ENCODE results near the gene STEAP1B. TPM values are rescaled to one million over a fixed set of nuclear protein-coding genes. Genes with fewer than 3 reads are reported as not detected.
"Not testable (repeated sequence)": the region's sequence is repeated elsewhere in the genome, so short reads cannot be mapped to it uniquely, and the experiment has no call there.

STEAP1B gene
- total RNA-seq = under 1 TPM; 0.17 to 0.19 TPM

DNA sequence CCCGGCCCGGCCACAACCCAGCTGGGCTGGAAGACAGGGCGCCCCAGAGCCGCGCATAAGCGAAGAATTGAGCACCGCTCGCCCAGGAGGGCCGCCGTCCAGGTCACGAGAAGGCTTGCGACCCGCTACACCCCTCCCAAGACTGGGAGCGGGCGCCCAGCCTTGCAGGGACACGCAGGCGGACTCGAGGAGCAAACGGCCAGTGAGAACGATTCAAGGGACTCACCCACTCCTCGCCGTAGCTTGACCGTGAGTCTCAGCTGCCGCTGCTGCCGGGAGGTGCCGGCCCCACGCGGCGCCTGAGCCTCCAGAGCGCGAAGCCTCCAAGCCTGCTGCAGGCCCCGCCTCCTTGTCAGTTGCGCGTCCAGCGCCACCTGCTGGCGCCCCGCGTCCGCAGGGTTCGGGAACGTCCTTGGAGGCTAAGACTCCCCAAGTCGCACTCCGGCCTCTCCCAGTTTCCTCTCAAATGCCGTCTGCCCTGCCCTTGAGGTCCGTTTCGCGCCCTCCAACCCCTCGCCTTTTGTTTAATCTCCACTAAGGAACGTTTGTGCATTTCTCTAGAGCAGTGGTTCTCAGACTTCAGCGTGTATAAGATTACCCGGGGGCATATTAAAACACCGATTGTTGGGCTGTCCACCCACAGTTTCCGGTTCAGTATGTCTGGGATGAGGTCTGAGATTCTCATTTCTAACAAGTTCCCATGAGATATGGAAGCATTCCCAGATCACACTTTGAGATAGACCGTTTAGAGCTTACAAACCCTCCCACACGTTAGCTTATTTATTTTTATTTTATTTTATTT, at the start of gene STEAP1B:
STEAP1B (minus strand) TSS at position 301 of the 802 bp plus-strand sequence. CDS start 5,333 bp downstream, outside the sequence.
- POLR2A ChIA-PET; H3K36me3 Mint-ChIP-seq (ENCODE audit: low read depth); H3K4me3 Mint-ChIP-seq; H3K27ac Mint-ChIP-seq; CTCF ChIA-PET; H3K4me1 Mint-ChIP-seq; H3K9me3 Mint-ChIP-seq: not testable (repeated sequence)
- peaks cover 30% of the 10 kb centered on the region for H3K27me3 Mint-ChIP-seq
- peak; percentile 87 for DNase-seq

DNA sequence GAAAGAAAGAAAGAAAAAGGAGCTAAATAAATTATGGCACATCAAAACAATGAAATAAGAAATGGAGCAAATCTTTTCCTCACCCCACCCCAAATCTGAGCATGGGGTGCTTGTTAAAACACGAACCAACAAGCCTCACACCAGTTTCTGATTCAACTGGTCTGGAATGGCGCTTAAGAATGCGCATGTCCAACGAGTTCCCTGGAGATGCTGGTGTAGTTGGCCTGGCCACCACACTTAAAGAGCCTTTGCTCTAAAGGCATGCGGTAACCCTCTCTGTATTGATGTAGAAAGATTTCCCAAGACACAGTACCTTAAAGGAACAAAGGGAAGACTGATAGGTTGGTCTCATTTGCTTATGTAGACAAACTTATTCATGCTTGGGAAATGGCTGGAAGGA, 49.1 kb upstream of the STEAP1B start:
- Mint-ChIP-seq H3K27ac (no peak overlapping the region), H3K9me3 (no peaks in the 10 kb centered on the region), H3K4me3 (no peak overlapping the region), H3K27me3 (peaks cover 78% of the 10 kb centered on the region), H3K36me3 (ENCODE audit: low read depth) (no peaks in the 10 kb centered on the region), H3K4me1 (peaks cover 12% of the 10 kb centered on the region)
- CTCF ChIA-PET = interaction anchor here (0.7 kb wide), 1 partner anchor 193 kb away, joined by 3 read pairs; no protein-coding TSS in a partner anchor
- DNase-seq = no peak
- POLR2A ChIA-PET = no interaction called here

DNA sequence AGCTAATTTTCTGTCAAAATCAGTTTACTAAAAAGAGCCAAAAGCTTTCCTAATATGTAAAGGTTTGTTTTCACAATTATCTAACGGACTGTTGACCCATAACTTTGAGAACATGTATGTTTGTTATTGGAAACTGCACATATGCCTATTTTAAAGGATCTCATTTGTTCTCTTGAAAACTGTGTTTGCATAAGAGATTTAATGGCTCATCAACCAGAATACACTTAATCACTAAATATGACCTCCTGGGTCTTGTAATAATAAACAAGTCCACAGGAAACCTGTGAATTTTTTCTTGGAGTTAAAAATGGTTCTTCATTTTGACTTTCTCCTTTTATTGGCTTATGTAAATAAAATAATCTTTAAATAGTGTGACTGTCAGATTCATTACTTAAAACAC, 48.3 kb upstream of the STEAP1B start:
- H3K27me3 Mint-ChIP-seq = peaks cover 73% of the 10 kb centered on the region
- DNase-seq = no peak
- H3K27ac Mint-ChIP-seq = no peak overlapping the region
- ChIA-PET CTCF (no interaction called here), POLR2A (no interaction called here)
- H3K9me3 Mint-ChIP-seq = no peaks in the 10 kb centered on the region
- H3K36me3 Mint-ChIP-seq (ENCODE audit: low read depth) = no peaks in the 10 kb centered on the region
- H3K4me1 Mint-ChIP-seq = peaks cover 12% of the 10 kb centered on the region
- no peak overlapping the region for H3K4me3 Mint-ChIP-seq

DNA sequence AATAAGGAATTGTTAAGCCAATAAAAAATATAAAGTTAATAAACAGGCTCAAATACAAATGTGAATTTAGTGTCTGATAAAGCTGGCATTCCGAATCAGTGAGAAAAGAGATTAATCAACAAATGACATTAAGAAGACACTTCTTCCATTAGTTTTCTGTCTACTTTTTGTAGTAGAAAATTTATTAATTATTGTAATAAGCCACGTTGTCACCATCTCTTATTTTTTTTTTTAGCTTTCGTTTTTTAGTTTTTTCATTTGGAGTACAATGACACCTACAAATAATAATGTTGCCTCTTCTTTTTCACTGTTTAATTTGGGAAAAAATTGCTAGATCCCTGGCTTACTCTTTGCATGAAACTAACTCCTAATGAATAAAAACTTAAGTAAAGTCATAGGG, 46.8 kb upstream of the STEAP1B start:
- ChIA-PET CTCF (no interaction called here), POLR2A (no interaction called here)
- DNase-seq = no peak
- peaks cover 12% of the 10 kb centered on the region for H3K4me1 Mint-ChIP-seq
- no peak overlapping the region for H3K4me3 Mint-ChIP-seq
- peaks cover 64% of the 10 kb centered on the region for H3K27me3 Mint-ChIP-seq
- H3K36me3 Mint-ChIP-seq (ENCODE audit: low read depth) = no peaks in the 10 kb centered on the region
- H3K9me3 Mint-ChIP-seq = no peaks in the 10 kb centered on the region
- no peak overlapping the region for H3K27ac Mint-ChIP-seq

GRCh38 chr7:22545529-22545928, 45.5 kb upstream of the STEAP1B start:
- Mint-ChIP-seq H3K27me3 (peaks cover 53% of the 10 kb centered on the region), H3K36me3 (ENCODE audit: low read depth) (no peaks in the 10 kb centered on the region), H3K9me3 (no peaks in the 10 kb centered on the region), H3K4me1 (peaks cover 10% of the 10 kb centered on the region), H3K27ac (no peak overlapping the region), H3K4me3 (no peak overlapping the region)
- DNase-seq = no peak
- CTCF ChIA-PET = no interaction called here
- POLR2A ChIA-PET = no interaction called here

- no peaks in the 10 kb centered on the region for H3K9me3 Mint-ChIP-seq
These were observed 44.3 kb upstream of the STEAP1B start for GRCh38 chr7:22544245-22544644.

DNA sequence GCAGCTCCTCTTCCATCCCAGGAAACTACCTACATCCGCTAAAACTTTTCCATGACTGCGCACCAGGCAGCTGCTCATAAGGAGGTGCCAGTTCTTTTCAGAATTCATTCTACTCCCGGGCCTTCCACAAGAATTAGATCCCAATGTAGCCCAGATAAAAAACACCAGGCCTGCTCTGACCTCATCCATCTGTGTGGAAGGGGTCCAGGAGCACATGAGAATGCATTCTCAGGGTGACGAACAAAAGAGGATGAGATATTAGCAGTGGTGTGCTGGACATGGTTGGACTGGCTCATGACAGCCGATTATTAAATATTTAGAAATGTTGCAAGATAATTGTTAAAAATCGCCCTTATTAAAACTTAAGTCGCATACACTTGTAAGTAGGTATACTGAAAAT, 43.2 kb upstream of the STEAP1B start:
- POLR2A ChIA-PET = no interaction called here
- peaks cover 37% of the 10 kb centered on the region for H3K27me3 Mint-ChIP-seq
- no peak overlapping the region for H3K4me3 Mint-ChIP-seq
- no peak overlapping the region for H3K27ac Mint-ChIP-seq
- DNase-seq = no peak
- peaks cover 2% of the 10 kb centered on the region for H3K4me1 Mint-ChIP-seq
- CTCF ChIA-PET = no interaction called here
- no peaks in the 10 kb centered on the region for H3K36me3 Mint-ChIP-seq (ENCODE audit: low read depth)
- H3K9me3 Mint-ChIP-seq = no peaks in the 10 kb centered on the region

More at GRCh38 chr7:22544245-22544644, 44.3 kb upstream of the STEAP1B start:
- Mint-ChIP-seq H3K27ac (no peak overlapping the region), H3K4me1 (peaks cover 3% of the 10 kb centered on the region), H3K36me3 (ENCODE audit: low read depth) (no peaks in the 10 kb centered on the region), H3K27me3 (peaks cover 41% of the 10 kb centered on the region), H3K4me3 (no peak overlapping the region)
- DNase-seq = no peak
- CTCF ChIA-PET = no interaction called here
- POLR2A ChIA-PET = no interaction called here

GRCh38 chr7:22542669-22543068, 42.7 kb upstream of the STEAP1B start:
- Mint-ChIP-seq H3K27ac (no peak overlapping the region), H3K4me3 (no peak overlapping the region), H3K36me3 (ENCODE audit: low read depth) (no peaks in the 10 kb centered on the region), H3K9me3 (no peaks in the 10 kb centered on the region), H3K27me3 (peaks cover 32% of the 10 kb centered on the region), H3K4me1 (peaks cover 2% of the 10 kb centered on the region)
- no peak for DNase-seq
- POLR2A ChIA-PET = no interaction called here
- CTCF ChIA-PET = interaction anchor here (0.6 kb wide), 1 partner anchor 812 kb away, joined by 3 read pairs; no protein-coding TSS in a partner anchor

- ChIA-PET CTCF (interaction anchor here (0.6 kb wide), 1 partner anchor 812 kb away, joined by 3 read pairs; no protein-coding TSS in a partner anchor), POLR2A (no interaction called here)
- no peaks in the 10 kb centered on the region for H3K36me3 Mint-ChIP-seq (ENCODE audit: low read depth)
- no peak for DNase-seq
- peaks cover 29% of the 10 kb centered on the region for H3K27me3 Mint-ChIP-seq
- H3K9me3 Mint-ChIP-seq = no peaks in the 10 kb centered on the region
- H3K27ac Mint-ChIP-seq = no peak overlapping the region
- no peak overlapping the region for H3K4me3 Mint-ChIP-seq
- peaks cover 2% of the 10 kb centered on the region for H3K4me1 Mint-ChIP-seq
These were observed 42.3 kb upstream of the STEAP1B start for GRCh38 chr7:22542254-22542653.

DNA sequence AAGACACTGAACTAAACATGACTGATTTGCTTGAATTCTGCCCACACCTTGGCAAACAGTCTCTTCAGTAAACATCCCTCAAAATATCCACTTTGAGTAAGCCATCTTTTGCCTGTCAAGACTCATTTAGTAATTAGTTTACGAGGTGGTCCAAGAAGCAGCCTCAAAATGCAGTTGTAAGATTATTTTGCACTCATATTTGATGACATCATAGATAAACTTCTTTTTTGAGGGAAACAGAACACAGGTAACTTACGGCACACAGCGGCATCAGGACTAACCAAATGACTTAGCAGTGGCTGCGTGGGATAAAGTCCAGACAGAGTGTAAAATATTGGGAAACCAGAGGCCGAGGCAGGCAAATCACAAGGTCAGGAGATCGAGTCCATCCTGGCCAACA, 41.8 kb upstream of the STEAP1B start:
- no peak overlapping the region for H3K27ac Mint-ChIP-seq
- no peaks in the 10 kb centered on the region for H3K9me3 Mint-ChIP-seq
- no peaks in the 10 kb centered on the region for H3K36me3 Mint-ChIP-seq (ENCODE audit: low read depth)
- no peak for DNase-seq
- peaks cover 2% of the 10 kb centered on the region for H3K4me1 Mint-ChIP-seq
- ChIA-PET CTCF (no interaction called here), POLR2A (no interaction called here)
- peaks cover 25% of the 10 kb centered on the region for H3K27me3 Mint-ChIP-seq
- no peak overlapping the region for H3K4me3 Mint-ChIP-seq

DNA sequence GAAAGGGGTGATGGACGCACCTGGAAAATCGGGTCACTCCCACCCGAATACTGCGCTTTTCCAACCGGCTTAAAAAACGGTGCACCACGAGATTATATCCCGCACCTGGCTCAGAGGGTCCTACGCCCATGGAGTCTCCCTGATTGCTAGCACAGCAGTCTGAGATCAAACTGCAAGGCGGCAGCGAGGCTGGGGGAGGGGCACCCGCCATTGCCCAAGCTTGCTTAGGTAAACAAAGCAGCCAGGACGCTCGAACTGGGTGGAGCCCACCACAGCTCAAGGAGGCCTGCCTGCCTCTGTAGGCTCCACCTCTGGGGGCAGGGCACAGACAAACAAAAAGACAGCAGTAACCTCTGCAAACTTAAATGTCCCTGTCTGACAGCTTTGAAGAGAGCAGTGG, 28.5 kb upstream of the STEAP1B start:
- H3K4me3 Mint-ChIP-seq; POLR2A ChIA-PET; H3K27ac Mint-ChIP-seq; H3K36me3 Mint-ChIP-seq (ENCODE audit: low read depth); H3K9me3 Mint-ChIP-seq; H3K4me1 Mint-ChIP-seq; CTCF ChIA-PET; DNase-seq: not testable (repeated sequence)
- peaks cover 17% of the 10 kb centered on the region for H3K27me3 Mint-ChIP-seq

- DNase-seq; H3K9me3 Mint-ChIP-seq; POLR2A ChIA-PET; H3K4me1 Mint-ChIP-seq; CTCF ChIA-PET; H3K27ac Mint-ChIP-seq; H3K36me3 Mint-ChIP-seq (ENCODE audit: low read depth); H3K4me3 Mint-ChIP-seq: not testable (repeated sequence)
- H3K27me3 Mint-ChIP-seq = peaks cover 30% of the 10 kb centered on the region
These were observed 24.5 kb upstream of the STEAP1B start for GRCh38 chr7:22524353-22524947.

DNA sequence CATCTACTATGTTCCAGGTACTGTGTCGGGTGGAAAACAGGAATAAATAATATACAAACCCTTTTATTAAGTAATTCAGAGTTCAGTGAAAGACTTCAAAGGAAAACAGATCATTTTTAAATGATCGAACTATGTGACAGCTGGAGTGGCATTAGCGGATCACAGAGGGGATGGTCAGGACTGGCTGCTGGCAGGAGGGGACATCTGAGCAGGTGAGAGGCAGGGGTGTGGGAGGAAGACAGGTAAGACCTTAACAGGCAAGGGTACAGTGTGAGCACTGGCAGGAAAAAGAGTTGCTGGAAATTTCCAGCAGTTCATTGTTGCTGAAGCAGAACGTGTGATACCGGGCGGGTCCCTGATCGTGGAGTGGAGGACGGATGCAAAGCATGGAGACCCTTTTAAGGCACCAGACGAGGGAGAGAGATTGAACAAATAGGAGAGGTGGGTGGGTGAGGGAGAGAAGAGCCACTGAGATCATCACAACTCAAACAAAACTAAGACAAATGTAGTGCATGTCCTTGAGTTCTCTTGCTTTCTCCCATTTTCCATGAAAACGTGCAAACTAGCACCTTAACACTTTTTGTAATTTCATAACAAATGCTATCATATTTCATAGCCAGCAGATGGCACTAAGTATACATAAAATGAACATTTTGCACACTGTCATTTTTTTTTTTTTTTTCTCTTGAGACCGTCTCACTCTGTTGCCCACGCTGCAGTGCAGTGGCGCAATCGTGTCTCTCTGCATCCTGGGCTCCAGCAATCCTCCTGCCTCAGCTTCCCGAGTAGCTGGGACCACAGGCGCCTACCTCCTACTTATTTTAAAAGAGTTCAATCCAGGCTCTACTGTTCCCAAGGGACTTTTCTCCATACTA, 23.7 kb upstream of the STEAP1B start:
- CTCF ChIA-PET; H3K36me3 Mint-ChIP-seq (ENCODE audit: low read depth); H3K9me3 Mint-ChIP-seq; H3K4me3 Mint-ChIP-seq; DNase-seq; H3K27ac Mint-ChIP-seq; POLR2A ChIA-PET; H3K4me1 Mint-ChIP-seq: not testable (repeated sequence)
- peaks cover 30% of the 10 kb centered on the region for H3K27me3 Mint-ChIP-seq

Data from activated CD4-positive, alpha-beta T cell treated with anti-CD3 and anti-CD28 coated beads, Interleukin-2, amount 10 ng/mL, durations not matched to agents 7 days and 5 days (primary cell).